ENCODE data around the gene PLLP. TPM values are rescaled to one million over a fixed set of nuclear protein-coding genes. Genes with fewer than 3 reads are reported as not detected.

PLLP gene
- total and polyA plus RNA-seq, 2 donors from 2014 or later, result 64.4 to 83.8 TPM

- TF ChIP-seq CTCF (IDR thresholded peaks at IDR 0.05; ENCODE audit: borderline replicate concordance, extremely low read depth, insufficient read depth), result no peak
- H3K9ac ChIP-seq (ENCODE audit: low read length in 3 of 3), result no peak overlapping the region
- FAIRE-seq (no peak), DNase-seq (no peak)
- intact Hi-C loops (cut with DNase I), result no loop called here
- H3K4me3 ChIP-seq (ENCODE audit: low read length in 3 of 3), result no peak overlapping the region
- peaks cover 11 to 45% (median 29%) of the 10 kb centered on the region in 3 donors for H3K36me3 ChIP-seq (ENCODE audit: control insufficient read depth in 2 of 3, insufficient read depth in 3 of 3, low read length in 3 of 3)
- no peak overlapping the region for H3K27ac ChIP-seq (ENCODE audit: low read depth in 2 of 2, low read length in 2 of 2)
- H3K4me1 ChIP-seq (ENCODE audit: control insufficient read depth in 2 of 3, insufficient read depth in 2 of 3, low read depth in 1 of 3, low read length in 3 of 3), result no peaks in the 10 kb centered on the region
- H3K9me3 ChIP-seq (ENCODE audit: control insufficient read depth in 2 of 3, insufficient read depth in 1 of 3, low read length in 3 of 3), result no peaks in the 10 kb centered on the region
- no peaks in the 10 kb centered on the region for H3K27me3 ChIP-seq (ENCODE audit: control insufficient read depth, insufficient read depth, low read length)
Measured at GRCh38 chr16:57226701-57227621, 57.5 kb downstream of the PLLP start.

GRCh38 chr16:57225978-57226377 is 58.5 kb downstream of the PLLP start:
- intact Hi-C loops (cut with DNase I), result no loop called here
- H3K9ac ChIP-seq (ENCODE audit: low read length in 3 of 3), result no peak overlapping the region
- no peak overlapping the region for H3K4me3 ChIP-seq (ENCODE audit: low read length in 3 of 3)
- H3K9me3 ChIP-seq (ENCODE audit: control insufficient read depth in 2 of 3, insufficient read depth in 1 of 3, low read length in 3 of 3), result no peaks in the 10 kb centered on the region
- no peak for DNase-seq
- H3K27ac ChIP-seq (ENCODE audit: low read depth in 2 of 2, low read length in 2 of 2), result no peak overlapping the region
- no peaks in the 10 kb centered on the region for H3K27me3 ChIP-seq (ENCODE audit: control insufficient read depth, insufficient read depth, low read length)
- no peaks in the 10 kb centered on the region for H3K4me1 ChIP-seq (ENCODE audit: control insufficient read depth in 2 of 3, insufficient read depth in 2 of 3, low read depth in 1 of 3, low read length in 3 of 3)
- FAIRE-seq, result no peak
- TF ChIP-seq CTCF (IDR thresholded peaks at IDR 0.05; ENCODE audit: borderline replicate concordance, extremely low read depth, insufficient read depth), result no peak
- H3K36me3 ChIP-seq (ENCODE audit: control insufficient read depth in 2 of 3, insufficient read depth in 3 of 3, low read length in 3 of 3), result peaks cover 11 to 46% (median 31%) of the 10 kb centered on the region in 3 donors

GRCh38 chr16:57224651-57225335 is 59.7 kb downstream of the PLLP start:
- Histone ChIP-seq H3K27me3 (ENCODE audit: control insufficient read depth, insufficient read depth, low read length) (no peaks in the 10 kb centered on the region), H3K9ac (ENCODE audit: low read length in 3 of 3) (no peak overlapping the region), H3K27ac (ENCODE audit: low read depth in 2 of 2, low read length in 2 of 2) (no peak overlapping the region), H3K4me1 (ENCODE audit: control insufficient read depth in 2 of 3, insufficient read depth in 2 of 3, low read depth in 1 of 3, low read length in 3 of 3) (no peaks in the 10 kb centered on the region), H3K4me3 (ENCODE audit: low read length in 3 of 3) (no peak overlapping the region), H3K36me3 (ENCODE audit: control insufficient read depth in 2 of 3, insufficient read depth in 3 of 3, low read length in 3 of 3) (peaks cover 8 to 42% (median 27%) of the 10 kb centered on the region in 3 donors), H3K9me3 (ENCODE audit: control insufficient read depth in 2 of 3, insufficient read depth in 1 of 3, low read length in 3 of 3) (no peaks in the 10 kb centered on the region)
- intact Hi-C loops (cut with DNase I), result no loop called here
- no peak for TF ChIP-seq CTCF (IDR thresholded peaks at IDR 0.05; ENCODE audit: borderline replicate concordance, extremely low read depth, insufficient read depth)
- DNase-seq (peak in 2 of 5 donors; percentile 8 to 14), FAIRE-seq (no peak)

Measured in kidney (tissue), 14 donors.